ENCODE data around the gene MT1HL1. TPM values are rescaled to one million over a fixed set of nuclear protein-coding genes. Genes with fewer than 3 reads are reported as not detected.

Gene MT1HL1
- total and polyA plus RNA-seq, 2 of the 8 experiments (the other 6 are each of a cell fraction or from before 2014, with no cell fraction given) = not detected

DNA sequence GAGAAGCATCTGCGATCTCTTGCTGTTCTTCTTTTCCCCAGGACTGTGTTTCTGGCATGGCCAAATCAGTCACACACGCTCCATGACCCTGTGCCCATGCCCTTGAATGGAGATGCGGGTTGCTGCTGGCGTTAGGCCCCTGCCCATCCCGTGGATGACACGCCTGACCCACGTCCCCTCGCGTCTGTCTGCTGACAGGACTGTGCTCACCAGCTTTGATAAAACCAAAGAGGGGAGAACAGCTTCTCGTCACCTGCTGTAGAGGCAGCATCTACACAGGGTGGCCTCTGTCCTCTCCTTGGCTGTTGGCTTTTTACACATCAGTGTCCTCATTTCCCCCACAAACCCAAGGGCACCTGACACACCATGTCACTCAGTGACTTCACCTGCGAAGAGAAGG is 6.9 kb downstream of the MT1HL1 start:
- Histone ChIP-seq H2BK15ac (ENCODE audit: low read length) (peak overlapping the region; percentile 89; the same call in 1 of the 2 replicates), H4K5ac (ENCODE audit: insufficient read length, low read depth, low read length) (no peak overlapping the region), H2BK20ac (ENCODE audit: low read length) (no peak overlapping the region; the same call in 1 of the 2 replicates), H3K27ac (ENCODE audit: low read depth, low read length) (no peak overlapping the region), H4K91ac (replicated peaks; ENCODE audit: insufficient read length, low read length) (no peak overlapping the region), H3K79me1 (ENCODE audit: low read depth, low read length) (no peaks in the 10 kb centered on the region), H2AFZ (ENCODE audit: low read length) (peak overlapping the region; percentile 42; the same call in 1 of the 2 replicates), H2BK5ac (ENCODE audit: low read depth, low read length) (no peak overlapping the region; the same call in 1 of the 2 replicates), H3K36me3 (ENCODE audit: control insufficient read depth in 2 of 4, insufficient read depth in 4 of 4, low read length in 3 of 4) (no peaks in the 10 kb centered on the region), H3K27me3 (replicated peaks in 1 of 4; ENCODE audit: control insufficient read depth in 3 of 4, extremely low read depth in 1 of 4, insufficient read depth in 3 of 4, low read length in 3 of 4) (no peaks in the 10 kb centered on the region), H3K4me2 (ENCODE audit: insufficient read depth in 1 of 2, low read depth in 2 of 2, low read length in 2 of 2) (no peak overlapping the region), H3K79me2 (ENCODE audit: control insufficient read depth in 1 of 2, insufficient read depth in 2 of 2, low read length in 2 of 2) (no peaks in the 10 kb centered on the region), H3K4me3 (ENCODE audit: extremely low read depth in 1 of 4, insufficient read depth in 2 of 4, low read depth in 3 of 4, low read length in 4 of 4) (no peak overlapping the region), H2AK5ac (ENCODE audit: low read depth, low read length) (no peak overlapping the region), H3K18ac (ENCODE audit: extremely low read depth, low read length) (no peak overlapping the region), H4K20me1 (replicated peaks in 1 of 2; ENCODE audit: control insufficient read depth in 1 of 2, insufficient read depth in 2 of 2, low read length in 2 of 2) (no peaks in the 10 kb centered on the region), H3K23ac (ENCODE audit: insufficient read length) (no peak overlapping the region), H3K56ac (replicated peaks; ENCODE audit: insufficient read length, low read depth, low read length) (no peak overlapping the region), H2BK12ac (ENCODE audit: low read depth, low read length) (peak overlapping the region; percentile 41; the same call in 1 of the 2 replicates), H4K8ac (ENCODE audit: extremely low read depth, insufficient read depth, low read length) (no peak overlapping the region; the same call in 1 of the 2 replicates), H3K4me1 (replicated peaks in 1 of 4; ENCODE audit: control insufficient read depth in 3 of 4, insufficient read depth in 4 of 4, low read length in 3 of 4) (peaks cover 0 to 7% (median 0%) of the 10 kb centered on the region in 4 experiments; a peak in 3 of 7 replicates), H3K9me3 (ENCODE audit: insufficient read depth in 2 of 2, low read depth in 1 of 2, low read length in 1 of 2) (no peaks in the 10 kb centered on the region), H3K14ac (ENCODE audit: insufficient read length) (no peak overlapping the region), H3K23me2 (ENCODE audit: low read depth, low read length) (no peaks in the 10 kb centered on the region), H3K9ac (replicated peaks in 1 of 4; ENCODE audit: extremely low read depth in 1 of 4, low read depth in 3 of 4, low read length in 3 of 4) (no peak overlapping the region), H2BK120ac (replicated peaks; ENCODE audit: low read depth, low read length) (no peak overlapping the region), H3K4ac (replicated peaks; ENCODE audit: insufficient read length, low read depth, low read length) (no peak overlapping the region)
- 94% methylated on average over 11 of the region's 11 CpGs; no CpG with 5 or more reads in 1 of the 2 experiments for WGBS, 2 experiments (ENCODE audit: extremely low coverage in 1 of 2, insufficient coverage in 1 of 2, insufficient read length in 1 of 2, insufficient replicate concordance in 2 of 2, low coverage in 1 of 2, low lambda C conversion rate in 2 of 2, missing lambda C conversion rate in 1 of 2)
- CTCF ChIA-PET (ENCODE audit: partially characterized antibody) = interaction anchor here (1.0 kb wide), 1 partner anchor 16 kb away, joined by 4 read pairs; no protein-coding TSS in a partner anchor
- FAIRE-seq (no peak), DNase-seq (ENCODE audit: low read depth in 1 of 2, low spot score in 2 of 2) (no peak)
- POLR2A ChIA-PET (ENCODE audit: partially characterized antibody) = no interaction called here
- no peak for TF ChIP-seq NRF1 (IDR thresholded peaks at IDR 0.05; ENCODE audit: low read depth, low read length)
- TF ChIP-seq CTCF (IDR thresholded peaks at IDR 0.05; ENCODE audit: control extremely low read depth in 1 of 3, insufficient read depth in 1 of 3, low read depth in 1 of 3, low read length in 3 of 3) = no peak
- TF ChIP-seq HDAC6 (IDR thresholded peaks at IDR 0.05; ENCODE audit: low read depth, low read length) = no peak
- no peak for TF ChIP-seq FOSL1 (IDR thresholded peaks at IDR 0.05; ENCODE audit: insufficient read depth, low read depth, low read length)
- no peak for TF ChIP-seq RXRA (IDR thresholded peaks at IDR 0.05; ENCODE audit: insufficient read depth, low read depth, low read length)
- no peak for TF ChIP-seq SIN3A (conservative IDR thresholded peaks at IDR 0.05 in 1 of 2, IDR thresholded peaks at IDR 0.05 in 1 of 2; ENCODE audit: low read depth in 1 of 2, low read length in 2 of 2)
- TF ChIP-seq MAX (IDR thresholded peaks at IDR 0.05) = no peak
- no peak for TF ChIP-seq RFX5 (IDR thresholded peaks at IDR 0.05; ENCODE audit: borderline replicate concordance, low read depth, low read length)
- TF ChIP-seq SAP30 (IDR thresholded peaks at IDR 0.05; ENCODE audit: insufficient read depth, insufficient replicate concordance, low read length) = no peak
- TF ChIP-seq ASH2L (IDR thresholded peaks at IDR 0.05; ENCODE audit: low read length) = no peak
- no peak for TF ChIP-seq CREB1 (IDR thresholded peaks at IDR 0.05)
